ENCODE results near the gene UBAC1.

GRCh38 chr9:135969064-135969683, 8.0 kb upstream of the UBAC1 start:
- TF ChIP-seq POLR2AphosphoS5 (IDR thresholded peaks at IDR 0.05; ENCODE audit: borderline replicate concordance, low read depth, low read length) (peak; percentile 61; the same call in 1 of the 2 replicates), EZH2 (IDR thresholded peaks at IDR 0.05) (no peak), FOXP2 (optimal IDR thresholded peaks at IDR 0.05; ENCODE audit: control extremely low read depth, extremely low read length, insufficient read depth) (no peak)

Data from SK-N-MC (cell line).